Mucosa of descending colon (tissue), 3 donors: ENCODE results near the gene MRPL49. TPM values are rescaled to one million over a fixed set of nuclear protein-coding genes. Genes with fewer than 3 reads are reported as not detected.

Experiments used
- ATAC-seq: fragments of 200-7000 bp; cut with Tn5 transposase; one replicate; pipeline ENCODE4 v1.9.1; 2020; ENCODE audit warnings: mild to moderate bottlenecking, moderate library complexity
- DNase-seq, 3 donors: peaks; one replicate each; pipeline ENCODE4 v3.0.0-alpha.2; 2020
- H3K36me3 ChIP-seq: fragments of 200-600 bp; one replicate; pipeline ENCODE4 v1.8.0; 2021; ENCODE audit warnings: low read depth, mild to moderate bottlenecking
- H3K4me1 ChIP-seq: fragments of 200-600 bp; one replicate; pipeline ENCODE4 v1.8.0; 2021; ENCODE audit warnings: low read depth, mild to moderate bottlenecking
- H3K4me3 ChIP-seq: fragments of 200-600 bp; one replicate; pipeline ENCODE4 v1.8.0; 2021; ENCODE audit warnings: mild to moderate bottlenecking
- H3K9me3 ChIP-seq: fragments of 200-600 bp; one replicate; pipeline ENCODE4 v1.8.0; 2021; ENCODE audit warnings: mild to moderate bottlenecking
- CTCF ChIP-seq: fragments of 200-600 bp; IDR thresholded peaks from one replicate; pipeline ENCODE4 v1.8.0; 2022; ENCODE audit warnings: antibody characterized with exemption, mild to moderate bottlenecking
- intact Hi-C, 2 donors: fragments of 100-400 bp; cut with DNase I in 1 of 2; cut with micrococcal nuclease in 1 of 2; formaldehyde crosslinking; loops; one replicate each; pipeline versions ENCODE4 v1.11.0 to v1.11.1; 2022; cut with DNase I, micrococcal nuclease
- total RNA-seq, 3 donors: library from RNA; stranded (reverse); fragmentation: NEBNext Ultra II Directional in 2 of 3; extraction: Animal tissue kit (Norgen Biotek cat#: 25700) in 2 of 3; gene quantifications; one replicate each; pipeline versions ENCODE4 v1.2.1 to v1.2.4, GENCODE V29; 2021 to 2023
- donor health status: DM: no; HTN: no; CAD: no; lungs with moderate emphysema.
- donor health status: DM: no; HTN: no; CAD: no.
- donor health status: DM: no; HTN: yes; CAD: no.

The MRPL49 gene
- total RNA-seq, 3 donors from 2014 or later, result 42.6 to 48.5 (median 45.4) TPM

DNA sequence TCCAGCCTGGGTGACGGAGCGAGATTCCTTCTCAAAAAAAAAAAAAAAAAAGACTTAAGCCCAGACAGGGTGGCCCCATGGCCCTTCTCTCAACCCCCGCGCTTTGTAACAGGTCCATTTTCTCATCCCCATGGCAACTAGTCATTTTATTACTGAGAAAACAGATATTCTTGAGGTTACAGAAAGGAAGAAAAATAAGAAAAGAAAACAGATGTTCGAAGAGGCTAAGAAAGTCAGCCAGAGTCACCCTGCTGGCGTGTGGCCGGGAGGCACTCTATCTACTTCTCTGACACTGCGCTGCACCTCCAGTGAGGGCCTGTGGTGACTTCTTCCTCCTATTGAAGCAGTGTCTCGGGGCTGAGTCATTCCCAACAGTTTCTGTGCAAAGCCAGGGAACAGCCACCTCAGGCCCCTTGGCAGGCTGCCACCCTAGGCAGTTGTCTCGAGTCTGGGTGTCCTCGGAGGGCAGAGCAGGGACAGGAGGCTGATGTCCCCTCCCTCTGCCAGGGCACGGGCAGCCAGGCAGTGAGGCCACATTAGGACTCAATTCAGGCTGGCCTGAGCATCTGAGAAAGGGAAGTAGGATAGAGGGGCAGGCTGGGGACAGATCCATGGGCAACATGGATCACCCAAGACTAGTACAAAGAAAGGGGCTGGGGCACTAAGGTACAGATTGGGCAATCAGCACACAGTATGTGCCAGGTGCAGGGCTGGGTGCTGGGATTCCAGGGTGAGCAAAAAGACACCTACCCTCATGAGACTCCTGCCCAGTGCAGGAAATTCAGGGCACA lies 28.6 kb downstream of the MRPL49 start:
- no peaks in the 10 kb centered on the region for H3K36me3 ChIP-seq
- DNase-seq, result peak; percentile 76 to 92 (median 86)
- no peak overlapping the region for H3K4me3 ChIP-seq
- H3K4me1 ChIP-seq, result peaks cover 12% of the 10 kb centered on the region
- peak; percentile 96 for ATAC-seq
- no peaks in the 10 kb centered on the region for H3K9me3 ChIP-seq
- intact Hi-C loops, result no loop called here
- TF ChIP-seq CTCF, result no peak

DNA sequence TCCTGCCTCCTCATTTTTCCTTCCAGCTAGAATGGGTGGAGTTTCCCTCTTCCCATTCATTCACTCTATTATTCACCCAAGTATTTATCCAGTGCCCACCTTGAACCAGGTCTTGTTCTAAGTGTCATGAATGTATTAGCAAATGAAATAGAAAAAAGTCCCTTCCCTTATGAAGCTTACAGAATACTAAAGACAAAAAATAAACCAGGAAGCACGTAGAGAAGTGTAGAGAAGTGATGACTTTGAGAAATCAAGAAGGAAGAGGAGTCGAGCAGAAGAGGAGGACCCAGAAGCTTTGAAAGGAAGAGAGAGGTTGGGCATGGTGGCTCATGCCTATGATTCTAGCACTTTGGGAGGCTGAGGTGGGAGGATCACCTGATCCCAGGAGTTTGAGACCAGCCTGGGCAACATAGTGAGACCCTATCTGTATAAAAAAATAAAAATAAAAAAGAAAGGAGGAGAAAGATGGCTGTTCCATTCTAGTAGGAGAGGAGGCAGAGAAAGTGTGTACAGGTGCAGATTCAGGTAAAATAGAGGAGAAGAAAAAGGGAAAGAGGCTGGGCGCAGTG lies 29.3 kb downstream of the MRPL49 start:
- H3K4me1 ChIP-seq, result peaks cover 12% of the 10 kb centered on the region
- DNase-seq (no peak), ATAC-seq (no peak)
- H3K4me3 ChIP-seq, result no peak overlapping the region
- H3K9me3 ChIP-seq, result no peaks in the 10 kb centered on the region
- no peak for TF ChIP-seq CTCF
- intact Hi-C loops, result no loop called here
- no peaks in the 10 kb centered on the region for H3K36me3 ChIP-seq

GRCh38 chr11:65152122-65152521 lies 30.0 kb downstream of the MRPL49 start:
- ATAC-seq (peak; percentile 27), DNase-seq (no peak)
- peaks cover 12% of the 10 kb centered on the region for H3K4me1 ChIP-seq
- TF ChIP-seq CTCF, result no peak
- H3K9me3 ChIP-seq, result no peaks in the 10 kb centered on the region
- H3K36me3 ChIP-seq, result no peaks in the 10 kb centered on the region
- intact Hi-C loops, result no loop called here
- H3K4me3 ChIP-seq, result no peak overlapping the region

- ATAC-seq (no peak), DNase-seq (no peak)
- no peak overlapping the region for H3K4me3 ChIP-seq
- intact Hi-C loops, result no loop called here
- H3K4me1 ChIP-seq, result no peaks in the 10 kb centered on the region
- H3K9me3 ChIP-seq, result no peaks in the 10 kb centered on the region
- no peak for TF ChIP-seq CTCF
- no peaks in the 10 kb centered on the region for H3K36me3 ChIP-seq
These were observed 34.1 kb downstream of the MRPL49 start for GRCh38 chr11:65156256-65156655.

DNA sequence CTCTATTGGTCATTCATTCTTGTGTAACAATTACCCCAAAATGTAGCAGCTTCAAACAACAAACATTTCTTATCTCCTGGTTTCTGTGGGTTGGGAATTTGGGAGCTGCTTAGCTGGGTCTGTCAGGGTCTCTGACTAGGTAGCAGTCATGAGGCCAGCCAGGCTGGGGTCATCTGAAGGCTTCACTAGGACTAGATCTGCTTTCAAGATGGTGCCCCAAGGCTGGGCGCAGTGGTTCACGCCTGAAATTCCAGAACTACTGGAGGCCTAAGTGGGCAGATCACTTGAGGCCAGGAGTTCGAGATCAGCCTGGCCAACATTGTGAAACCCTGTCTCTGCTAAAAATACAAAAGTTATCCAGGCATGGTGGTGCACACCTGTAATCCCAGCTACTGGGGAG lies 34.8 kb downstream of the MRPL49 start:
- H3K36me3 ChIP-seq, result no peaks in the 10 kb centered on the region
- intact Hi-C loops, result no loop called here
- H3K4me1 ChIP-seq, result no peaks in the 10 kb centered on the region
- no peak overlapping the region for H3K4me3 ChIP-seq
- H3K9me3 ChIP-seq, result no peaks in the 10 kb centered on the region
- TF ChIP-seq CTCF, result no peak
- ATAC-seq, result no peak
- DNase-seq, result no peak
